Left ventricle myocardium inferior (tissue), 1 donor: ENCODE data around the gene IGDCC3. TPM values are rescaled to one million over a fixed set of nuclear protein-coding genes. Genes with fewer than 3 reads are reported as not detected.

Experiments used
- DNase-seq: peaks from one replicate; pipeline ENCODE4 v3.0.0-alpha.2; 2020
- H3K27ac ChIP-seq: fragments of 200-600 bp; replicated peaks from 2 replicates; pipeline ENCODE4 v1.8.0; 2021
- H3K27me3 ChIP-seq: fragments of 200-600 bp; 2 replicates; pipeline ENCODE4 v1.8.0; 2021; ENCODE audit warnings: low read depth
- H3K36me3 ChIP-seq: fragments of 200-600 bp; 2 replicates; pipeline ENCODE4 v1.8.0; 2021
- H3K4me1 ChIP-seq: fragments of 200-600 bp; 2 replicates; pipeline ENCODE4 v1.8.0; 2021
- H3K4me3 ChIP-seq: fragments of 200-600 bp; 2 replicates; pipeline ENCODE4 v1.8.0; 2021; ENCODE audit warnings: mild to moderate bottlenecking, moderate library complexity
- H3K9me3 ChIP-seq: fragments of 200-600 bp; replicated peaks from 2 replicates; pipeline ENCODE4 v1.8.0; 2021
- intact Hi-C: fragments of 100-400 bp; cut with micrococcal nuclease; formaldehyde crosslinking; loops from one replicate; pipeline ENCODE4 v1.11.0; 2022
- total RNA-seq: library from RNA; stranded (reverse); fragmentation: NEBNext Ultra II Directional; extraction: Animal tissue kit (Norgen Biotek cat#: 25700); gene quantifications from one replicate; pipeline ENCODE4 v1.2.1, GENCODE V29; 2021
- TF ChIP-seq, protein P1 (sequence below): fragments of 200-600 bp; IDR thresholded peaks from 2 replicates; pipeline ENCODE4 v1.8.0; 2021; ENCODE audit warnings: antibody characterized with exemption, mild to moderate bottlenecking, borderline replicate concordance
- donor health status: DM: no; HTN: yes; CAD: no; lungs with severe emphysema.

IGDCC3 gene
- total RNA-seq, 1 donor from 2014 or later: 0.16 TPM

- H3K27ac ChIP-seq: peak overlapping the region; percentile 33
- intact Hi-C loops: no loop called here
- H3K4me3 ChIP-seq: peak overlapping the region; percentile 68
- H3K36me3 ChIP-seq: no peaks in the 10 kb centered on the region
- peak; percentile 53 for DNase-seq
- H3K27me3 ChIP-seq: peaks cover 62% of the 10 kb centered on the region
- no peaks in the 10 kb centered on the region for H3K9me3 ChIP-seq
- TF ChIP-seq, protein P1, sequence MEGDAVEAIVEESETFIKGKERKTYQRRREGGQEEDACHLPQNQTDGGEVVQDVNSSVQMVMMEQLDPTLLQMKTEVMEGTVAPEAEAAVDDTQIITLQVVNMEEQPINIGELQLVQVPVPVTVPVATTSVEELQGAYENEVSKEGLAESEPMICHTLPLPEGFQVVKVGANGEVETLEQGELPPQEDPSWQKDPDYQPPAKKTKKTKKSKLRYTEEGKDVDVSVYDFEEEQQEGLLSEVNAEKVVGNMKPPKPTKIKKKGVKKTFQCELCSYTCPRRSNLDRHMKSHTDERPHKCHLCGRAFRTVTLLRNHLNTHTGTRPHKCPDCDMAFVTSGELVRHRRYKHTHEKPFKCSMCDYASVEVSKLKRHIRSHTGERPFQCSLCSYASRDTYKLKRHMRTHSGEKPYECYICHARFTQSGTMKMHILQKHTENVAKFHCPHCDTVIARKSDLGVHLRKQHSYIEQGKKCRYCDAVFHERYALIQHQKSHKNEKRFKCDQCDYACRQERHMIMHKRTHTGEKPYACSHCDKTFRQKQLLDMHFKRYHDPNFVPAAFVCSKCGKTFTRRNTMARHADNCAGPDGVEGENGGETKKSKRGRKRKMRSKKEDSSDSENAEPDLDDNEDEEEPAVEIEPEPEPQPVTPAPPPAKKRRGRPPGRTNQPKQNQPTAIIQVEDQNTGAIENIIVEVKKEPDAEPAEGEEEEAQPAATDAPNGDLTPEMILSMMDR: no peak
- H3K4me1 ChIP-seq: peaks cover 28% of the 10 kb centered on the region
Observed at GRCh38 chr15:65421360-65422215, 43.8 kb upstream of the IGDCC3 start.

DNA sequence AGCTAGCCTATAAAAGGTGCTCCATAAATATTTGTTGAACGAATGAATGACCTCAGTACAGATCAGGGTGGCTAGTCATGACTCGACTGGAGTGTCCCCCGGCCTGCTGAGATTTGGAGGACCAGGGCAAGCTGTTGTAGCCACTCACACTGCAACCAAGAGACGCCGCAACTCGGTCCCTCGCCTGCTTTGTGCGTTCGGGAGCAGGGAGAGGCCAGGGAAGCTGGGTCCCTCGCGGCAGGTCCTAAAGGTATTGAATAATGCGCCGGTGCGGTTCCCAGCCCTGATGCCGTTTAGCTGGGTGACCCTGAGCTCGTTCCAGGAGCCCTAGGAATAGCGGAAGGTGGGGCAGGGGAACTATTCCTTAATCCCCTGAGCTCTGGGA lies 43.2 kb upstream of the IGDCC3 start:
- Histone ChIP-seq H3K9me3 (no peaks in the 10 kb centered on the region), H3K4me1 (peaks cover 28% of the 10 kb centered on the region), H3K4me3 (peak overlapping the region; percentile 68), H3K36me3 (no peaks in the 10 kb centered on the region), H3K27ac (peak overlapping the region; percentile 14), H3K27me3 (peaks cover 63% of the 10 kb centered on the region)
- intact Hi-C loops: no loop called here
- TF ChIP-seq, protein P1: no peak
- DNase-seq: no peak

- peak; percentile 8 for DNase-seq
- Histone ChIP-seq H3K9me3 (no peaks in the 10 kb centered on the region), H3K4me3 (no peak overlapping the region), H3K27me3 (peaks cover 73% of the 10 kb centered on the region), H3K4me1 (peaks cover 48% of the 10 kb centered on the region), H3K27ac (no peak overlapping the region), H3K36me3 (no peaks in the 10 kb centered on the region)
- intact Hi-C loops: no loop called here
- TF ChIP-seq, protein P1: no peak
Observed at GRCh38 chr15:65418596-65418995, 40.8 kb upstream of the IGDCC3 start.

DNA sequence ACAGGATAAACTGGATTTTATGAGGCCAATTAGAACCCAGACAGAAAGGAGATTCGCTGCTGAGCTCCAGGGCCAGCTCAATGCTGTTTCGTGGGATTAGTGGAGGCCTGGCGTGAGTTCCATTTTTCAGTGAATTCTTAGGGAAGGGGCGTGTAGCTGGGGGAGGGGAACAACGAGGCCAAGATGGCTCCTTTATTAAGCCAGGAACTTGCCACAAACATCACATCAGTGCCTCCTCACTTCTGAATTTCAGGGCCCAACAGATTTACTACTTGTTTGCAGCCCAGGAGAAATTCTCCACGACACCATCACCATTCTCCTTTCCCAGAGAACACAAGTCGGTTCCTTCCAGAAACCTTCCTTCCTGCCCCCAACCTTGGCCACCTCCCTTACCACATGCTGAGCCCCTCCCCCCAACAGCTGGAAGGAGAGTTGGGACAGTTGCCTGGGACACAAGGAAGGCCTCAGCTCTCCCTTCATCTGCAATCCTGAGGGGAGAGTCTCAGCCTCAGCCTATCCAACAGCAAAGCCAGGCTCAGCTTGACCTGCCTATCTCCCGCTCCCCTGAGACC lies 39.1 kb upstream of the IGDCC3 start:
- peaks cover 47% of the 10 kb centered on the region for H3K4me1 ChIP-seq
- no peaks in the 10 kb centered on the region for H3K9me3 ChIP-seq
- H3K27me3 ChIP-seq: peaks cover 65% of the 10 kb centered on the region
- H3K27ac ChIP-seq: peak overlapping the region; percentile 57
- H3K4me3 ChIP-seq: no peak overlapping the region
- peak; percentile 62 for DNase-seq
- no peaks in the 10 kb centered on the region for H3K36me3 ChIP-seq
- TF ChIP-seq, protein P1: no peak
- intact Hi-C loops: no loop called here

GRCh38 chr15:65414841-65415621 lies 37.2 kb upstream of the IGDCC3 start:
- Histone ChIP-seq H3K4me1 (peaks cover 28% of the 10 kb centered on the region), H3K9me3 (no peaks in the 10 kb centered on the region), H3K27me3 (peaks cover 60% of the 10 kb centered on the region), H3K27ac (peak overlapping the region; percentile 55), H3K4me3 (no peak overlapping the region), H3K36me3 (no peaks in the 10 kb centered on the region)
- intact Hi-C loops: no loop called here
- TF ChIP-seq, protein P1: no peak
- peak; percentile 49 for DNase-seq
